Right lobe of liver (tissue), 6 donors: ENCODE measurements around the gene ATP10A. TPM values are rescaled to one million over a fixed set of nuclear protein-coding genes. Genes with fewer than 3 reads are reported as not detected.

ENCODE experiments used
- ATAC-seq, 4 donors: fragments of 200-7000 bp; cut with Tn5 transposase; one replicate each; pipeline ENCODE4 v1.9.1; 2020; ENCODE audit warnings: mild to moderate bottlenecking in 4 of 4, moderate library complexity in 4 of 4
- DNase-seq, 3 donors: peaks; one replicate each; pipeline ENCODE4 v3.0.0-alpha.2; 2020
- H3K27ac ChIP-seq, 3 donors: fragments of 200-600 bp; one replicate each; pipeline ENCODE4 v1.8.0; 2022
- H3K27me3 ChIP-seq, 2 donors: fragments of 200-600 bp; one replicate each; pipeline ENCODE4 v1.8.0; 2022
- H3K36me3 ChIP-seq, 4 donors: fragments of 200-600 bp; sonication (generic) in 1 of 4; one replicate each; pipeline versions ENCODE4 v1.5.1 to v1.8.0; 2017 to 2022; ENCODE audit warnings: control low read depth in 1 of 4
- H3K4me1 ChIP-seq, 4 donors: fragments of 200-600 bp; sonication (generic) in 1 of 4; one replicate each; pipeline versions ENCODE4 v1.5.1 to v1.8.0; 2017 to 2022; ENCODE audit warnings: control low read depth in 1 of 4
- H3K4me3 ChIP-seq, 3 donors: fragments of 200-600 bp; one replicate each; pipeline ENCODE4 v1.8.0; 2022
- H3K9me3 ChIP-seq, 4 donors: fragments of 200-600 bp; sonication (generic) in 1 of 4; one replicate each; pipeline versions ENCODE4 v1.5.1 to v1.8.0; 2017 to 2022; ENCODE audit warnings: control low read depth in 1 of 4
- CTCF ChIP-seq, 4 donors: fragments of 200-600 bp in 3 of 4; fragments of 450-650 bp in 1 of 4; IDR thresholded peaks; one replicate each; pipeline versions ENCODE4 v1.5.1 to v1.8.0; 2016 to 2022; ENCODE audit warnings: antibody characterized with exemption in 4 of 4, mild to moderate bottlenecking in 2 of 4
- POLR2A ChIP-seq: fragments of 450-650 bp; IDR thresholded peaks from one replicate; pipeline ENCODE4 v1.6.1; 2017; ENCODE audit warnings: antibody characterized with exemption, mild to moderate bottlenecking
- WGBS: methylation state at CpG from one replicate; pipeline ENCODE4 v1.1.6; 2018; ENCODE audit warnings: low coverage, low lambda C conversion rate; ENCODE audit not compliant: insufficient coverage; ENCODE audit errors: missing lambda C conversion rate; 5-methylcytosine and 5-hydroxymethylcytosine counted together
- intact Hi-C, 2 donors: fragments of 100-400 bp; cut with DNase I; formaldehyde crosslinking; loops; one replicate each; pipeline versions ENCODE4 v1.11.2 to v1.14.1; 2022
- total RNA-seq, 6 experiments: library from RNA; depleted of rRNA in 2 of 6; stranded (reverse); fragments of >200 nt in 2 of 6; fragmentation: NEBNext Ultra II Directional in 3 of 6; extraction: Animal tissue kit (Norgen Biotek cat#: 25700) in 3 of 6; gene quantifications; one replicate each; pipeline versions ENCODE4 v1.1.0 to v1.2.4, GENCODE V29; 2016 to 2023
- donor health status: DM: no; HTN: yes; CAD: no.
- donor health status: DM: no; HTN: no; CAD: no.
- donor health status: DM: no; HTN: no; CAD: no.
- donor health status: DM: no; HTN: yes; CAD: no.
- donor health status: DM: no; HTN: yes; CAD: no.

ATP10A gene
- total RNA-seq, 6 experiments from 2014 or later = 0.15 to 1.00 (median 0.34) TPM

GRCh38 chr15:25706176-25706955, 156.8 kb downstream of the ATP10A start:
- intact Hi-C loops = loop anchor here in 1 of 2 donors (10.0 kb wide), 1 partner anchor 192 kb away; no protein-coding TSS in a partner anchor
- Histone ChIP-seq H3K9me3 (no peaks in the 10 kb centered on the region), H3K27ac (no peak overlapping the region), H3K27me3 (no peaks in the 10 kb centered on the region), H3K4me3 (no peak overlapping the region), H3K36me3 (no peaks in the 10 kb centered on the region), H3K4me1 (no peaks in the 10 kb centered on the region)
- no peak for ATAC-seq
- TF ChIP-seq CTCF (IDR thresholded peaks at IDR 0.05) (no peak), POLR2A (no peak)
- no peak for DNase-seq
- WGBS = 72% methylated on average over 17 of the region's 20 CpGs

GRCh38 chr15:25705433-25706115, 157.6 kb downstream of the ATP10A start:
- Histone ChIP-seq H3K4me3 (no peak overlapping the region), H3K4me1 (no peaks in the 10 kb centered on the region), H3K36me3 (no peaks in the 10 kb centered on the region), H3K27me3 (no peaks in the 10 kb centered on the region), H3K9me3 (no peaks in the 10 kb centered on the region), H3K27ac (no peak overlapping the region)
- TF ChIP-seq POLR2A = no peak
- TF ChIP-seq CTCF (IDR thresholded peaks at IDR 0.05) = no peak
- no peak for ATAC-seq
- no peak for DNase-seq
- 86% methylated on average over 13 of the region's 17 CpGs for WGBS
- intact Hi-C loops = loop anchor here in 1 of 2 donors (10.0 kb wide), 1 partner anchor 191 kb away; no protein-coding TSS in a partner anchor

GRCh38 chr15:25703726-25704125, 159.4 kb downstream of the ATP10A start:
- no peak for DNase-seq
- H3K27me3 ChIP-seq = no peaks in the 10 kb centered on the region
- ATAC-seq = no peak

More at GRCh38 chr15:25703726-25704125, 159.4 kb downstream of the ATP10A start:
- Histone ChIP-seq H3K4me1 (no peaks in the 10 kb centered on the region), H3K27ac (no peak overlapping the region), H3K9me3 (no peaks in the 10 kb centered on the region), H3K4me3 (no peak overlapping the region), H3K36me3 (no peaks in the 10 kb centered on the region)
- no CpG with 5 or more reads among the region's 6 CpGs for WGBS
- intact Hi-C loops = loop anchor here in 1 of 2 donors (10.0 kb wide), 1 partner anchor 189 kb away; no protein-coding TSS in a partner anchor
- TF ChIP-seq CTCF (IDR thresholded peaks at IDR 0.05) (no peak), POLR2A (no peak)
